Measurements from ENCODE around the gene MDGA2.
"Not testable (repeated sequence)": the region's sequence is repeated elsewhere in the genome, so short reads cannot be mapped to it uniquely, and the experiment has no call there.

MDGA2 gene

GRCh38 chr14:47322751-47323150 lies 352.7 kb downstream of the MDGA2 start:
- DNase-seq = no peak

- no peak for DNase-seq
Measured at GRCh38 chr14:47302121-47302520, 373.3 kb downstream of the MDGA2 start.

GRCh38 chr14:47300796-47301195 lies 374.6 kb downstream of the MDGA2 start:
- no peak for DNase-seq

GRCh38 chr14:47297374-47297773 lies 378.0 kb downstream of the MDGA2 start:
- no peak for DNase-seq

GRCh38 chr14:47284283-47284682 lies 391.1 kb downstream of the MDGA2 start:
- no peak for DNase-seq

GRCh38 chr14:47281761-47282160 lies 393.6 kb downstream of the MDGA2 start:
- DNase-seq = not testable (repeated sequence)

GRCh38 chr14:47278233-47278842 lies 397.1 kb downstream of the MDGA2 start:
- no peak for DNase-seq

- no peak for DNase-seq
Measured at GRCh38 chr14:47277703-47278102, 397.7 kb downstream of the MDGA2 start.

GRCh38 chr14:47276931-47277330 lies 398.5 kb downstream of the MDGA2 start:
- no peak for DNase-seq

- DNase-seq = no peak
Measured at GRCh38 chr14:47273939-47274338, 401.5 kb downstream of the MDGA2 start.

GRCh38 chr14:47270715-47271114 lies 404.7 kb downstream of the MDGA2 start:
- no peak for DNase-seq

GRCh38 chr14:47269756-47270492 lies 405.5 kb downstream of the MDGA2 start:
- DNase-seq = no peak

- no peak for DNase-seq
Measured at GRCh38 chr14:47264842-47265241, 410.6 kb downstream of the MDGA2 start.

- no peak for DNase-seq
Measured at GRCh38 chr14:47262801-47263200, 412.6 kb downstream of the MDGA2 start.

GRCh38 chr14:47261350-47261749 lies 414.1 kb downstream of the MDGA2 start:
- DNase-seq = no peak

- DNase-seq = no peak
Measured at GRCh38 chr14:47259796-47260195, 415.6 kb downstream of the MDGA2 start.

- DNase-seq = no peak
Measured at GRCh38 chr14:47257013-47257412, 418.4 kb downstream of the MDGA2 start.

GRCh38 chr14:47252802-47253201 lies 422.6 kb downstream of the MDGA2 start:
- DNase-seq = no peak

GRCh38 chr14:47246367-47246766 lies 429.0 kb downstream of the MDGA2 start:
- DNase-seq = no peak

- DNase-seq = not testable (repeated sequence)
Measured at GRCh38 chr14:47242579-47242978, 432.8 kb downstream of the MDGA2 start.

GRCh38 chr14:47240748-47241437 lies 434.5 kb downstream of the MDGA2 start:
- no peak for DNase-seq

GRCh38 chr14:47235619-47236018 lies 439.8 kb downstream of the MDGA2 start:
- DNase-seq = no peak

GRCh38 chr14:47226877-47227520 lies 448.4 kb downstream of the MDGA2 start:
- no peak for DNase-seq

GRCh38 chr14:47223656-47224055 lies 451.7 kb downstream of the MDGA2 start:
- DNase-seq = no peak

Data from amniotic stem cell (primary cell).